ENCODE results near the gene SLC34A1.

- TF ChIP-seq POLR2A (IDR thresholded peaks at IDR 0.05; ENCODE audit: low read length): no peak
- no peak for TF ChIP-seq GATA1 (IDR thresholded peaks at IDR 0.05; ENCODE audit: low read depth, low read length)
Observed at GRCh38 chr5:177403102-177403791, 19.0 kb downstream of the SLC34A1 start.
